H9 (cell line): ENCODE results near the gene GPX7. TPM values are rescaled to one million over a fixed set of nuclear protein-coding genes. Genes with fewer than 3 reads are reported as not detected.

Experiments used
- DNase-seq: peaks from one replicate; pipeline ENCODE4 v3.0.0-alpha.2; 2017
- H2AFZ ChIP-seq: one replicate; pipeline ENCODE4 v1.6.1; 2013; ENCODE audit warnings: mild to moderate bottlenecking, low read length, control low read depth, moderate library complexity
- H2AK5ac ChIP-seq: 2 replicates; pipeline ENCODE4 v1.6.1; 2013; ENCODE audit warnings: low read length, control low read depth, mixed read lengths; ENCODE audit not compliant: insufficient read length
- H2BK120ac ChIP-seq: one replicate; pipeline ENCODE4 v1.6.1; 2013; ENCODE audit warnings: low read depth, mild to moderate bottlenecking, low read length, control low read depth, inconsistent platforms; ENCODE audit not compliant: poor library complexity, severe bottlenecking
- H2BK12ac ChIP-seq: 2 replicates; pipeline ENCODE4 v1.6.1; 2013; ENCODE audit warnings: low read length, control low read depth, mixed read lengths, low read depth; ENCODE audit not compliant: insufficient read length
- H2BK15ac ChIP-seq: 2 replicates; pipeline ENCODE4 v1.6.1; 2013; ENCODE audit warnings: low read depth, low read length, control low read depth
- H2BK20ac ChIP-seq: one replicate; pipeline ENCODE4 v1.6.1; 2013; ENCODE audit warnings: low read depth, mild to moderate bottlenecking, low read length, control low read depth, inconsistent platforms; ENCODE audit not compliant: poor library complexity, severe bottlenecking
- H2BK5ac ChIP-seq: 2 replicates; pipeline ENCODE4 v1.6.1; 2013; ENCODE audit warnings: low read length, control low read depth, mixed read lengths; ENCODE audit not compliant: insufficient read length
- H3K14ac ChIP-seq: 2 replicates; pipeline ENCODE4 v1.6.1; 2013; ENCODE audit warnings: low read length, control low read depth; ENCODE audit not compliant: insufficient read depth
- H3K18ac ChIP-seq: 2 replicates; pipeline ENCODE4 v1.6.1; 2013; ENCODE audit warnings: low read depth, mild to moderate bottlenecking, mixed read lengths, low read length, control low read depth; ENCODE audit not compliant: insufficient read length
- H3K23ac ChIP-seq: 2 replicates; pipeline ENCODE4 v1.6.1; 2013; ENCODE audit warnings: low read length, control low read depth, mixed read lengths, low read depth; ENCODE audit not compliant: insufficient read length
- H3K23me2 ChIP-seq: 2 replicates; pipeline ENCODE4 v1.6.1; 2013; ENCODE audit warnings: low read depth, mild to moderate bottlenecking, mixed read lengths, low read length, control low read depth; ENCODE audit not compliant: insufficient read length, poor library complexity, severe bottlenecking
- H3K27ac ChIP-seq: 2 replicates; pipeline ENCODE4 v1.5.1; 2013; ENCODE audit warnings: low read length, control low read depth, mixed read lengths, low read depth; ENCODE audit not compliant: insufficient read length
- H3K27me3 ChIP-seq: 2 replicates; pipeline ENCODE4 v1.6.1; 2013; ENCODE audit warnings: low read length, control low read depth, inconsistent platforms; ENCODE audit not compliant: insufficient read depth
- H3K4ac ChIP-seq: 2 replicates; pipeline ENCODE4 v1.6.1; 2013; ENCODE audit warnings: low read depth, mild to moderate bottlenecking, control low read depth, inconsistent platforms, low read length, moderate library complexity
- H3K4me1 ChIP-seq: 2 replicates; pipeline ENCODE4 v1.6.1; 2013; ENCODE audit warnings: low read length, control low read depth, inconsistent platforms; ENCODE audit not compliant: insufficient read depth
- H3K4me2 ChIP-seq: 2 replicates; pipeline ENCODE4 v1.6.1; 2013; ENCODE audit warnings: low read length, control low read depth, mixed read lengths; ENCODE audit not compliant: insufficient read length, insufficient read depth
- H3K56ac ChIP-seq: 2 replicates; pipeline ENCODE4 v1.6.1; 2013; ENCODE audit warnings: low read depth, mild to moderate bottlenecking, mixed read lengths, low read length, control low read depth; ENCODE audit not compliant: insufficient read length
- H3K79me1 ChIP-seq: 2 replicates; pipeline ENCODE4 v1.6.1; 2013; ENCODE audit warnings: low read depth, mild to moderate bottlenecking, moderate library complexity, low read length, control low read depth, inconsistent platforms; ENCODE audit not compliant: insufficient read depth, poor library complexity, severe bottlenecking
- H3K79me2 ChIP-seq: 2 replicates; pipeline ENCODE4 v1.6.1; 2013; ENCODE audit warnings: low read length, control low read depth, inconsistent platforms; ENCODE audit not compliant: insufficient read depth
- H3K9ac ChIP-seq: 2 replicates; pipeline ENCODE4 v1.6.1; 2013; ENCODE audit warnings: low read length, control low read depth, mixed read lengths; ENCODE audit not compliant: insufficient read length; ENCODE audit errors: extremely low read depth
- H3K9me3 ChIP-seq: one replicate; pipeline ENCODE4 v1.6.1; 2013; ENCODE audit warnings: low read depth, low read length, inconsistent platforms; ENCODE audit not compliant: control insufficient read depth
- H3T11ph ChIP-seq: one replicate; pipeline ENCODE4 v1.6.1; 2013; ENCODE audit warnings: mild to moderate bottlenecking, low read length, control low read depth, inconsistent platforms
- H4K20me1 ChIP-seq: one replicate; pipeline ENCODE4 v1.6.1; 2013; ENCODE audit not compliant: control insufficient read depth, insufficient read length, insufficient read depth
- H4K5ac ChIP-seq: 2 replicates; pipeline ENCODE4 v1.6.1; 2013; ENCODE audit warnings: low read depth, mild to moderate bottlenecking, mixed read lengths, low read length, control low read depth; ENCODE audit not compliant: insufficient read length
- H4K8ac ChIP-seq: replicated peaks from 2 replicates; pipeline ENCODE4 v1.6.1; 2013; ENCODE audit warnings: low read length, control low read depth, mixed read lengths, low read depth; ENCODE audit not compliant: insufficient read length
- H4K91ac ChIP-seq: 2 replicates; pipeline ENCODE4 v1.6.1; 2013; ENCODE audit warnings: low read depth, mild to moderate bottlenecking, moderate library complexity, mixed read lengths, low read length, control low read depth; ENCODE audit not compliant: insufficient read length
- H3K27ac Mint-ChIP-seq, 3 experiments: 2 replicates in 2 of 3; 3 replicates in 1 of 3; pipeline ENCODE4 v1.8.0; 2020 to 2021; ENCODE audit warnings: mixed read lengths in 3 of 3, mild to moderate bottlenecking in 1 of 3, moderate library complexity in 1 of 3
- H3K27me3 Mint-ChIP-seq: 2 replicates; pipeline ENCODE4 v1.8.0; 2021; ENCODE audit warnings: low read depth, mild to moderate bottlenecking, moderate library complexity, mixed read lengths
- H3K36me3 Mint-ChIP-seq, 3 experiments: 2 replicates in 2 of 3; 3 replicates in 1 of 3; pipeline ENCODE4 v1.8.0; 2020 to 2021; ENCODE audit warnings: low read depth in 3 of 3, mixed read lengths in 3 of 3; ENCODE audit not compliant: insufficient read depth in 1 of 3
- H3K4me1 Mint-ChIP-seq, 2 experiments: 2 replicates each; pipeline ENCODE4 v1.8.0; 2020; ENCODE audit warnings: mixed read lengths in 2 of 2
- H3K4me3 Mint-ChIP-seq, 2 experiments: 2 replicates in 1 of 2; 3 replicates in 1 of 2; pipeline ENCODE4 v1.8.0; 2020 to 2021; ENCODE audit warnings: mild to moderate bottlenecking in 2 of 2, mixed read lengths in 2 of 2, moderate library complexity in 1 of 2
- H3K9me3 Mint-ChIP-seq, 2 experiments: 2 replicates in 1 of 2; 3 replicates in 1 of 2; pipeline ENCODE4 v1.8.0; 2020; ENCODE audit warnings: mild to moderate bottlenecking in 2 of 2, mixed read lengths in 2 of 2, moderate library complexity in 1 of 2
- CTCF ChIP-seq: fragments of 200-600 bp; sonication (generic); conservative IDR thresholded peaks from 3 replicates; pipeline ENCODE4 v1.8.0; 2021; ENCODE audit warnings: antibody characterized with exemption, mild to moderate bottlenecking
- WGBS: extraction: QIAGEN DNeasy Blood & Tissue Kit; methylation state at CpG from one replicate; pipeline ENCODE4 v1.1.7; 2013; ENCODE audit warnings: missing lambda C conversion rate, low lambda C conversion rate, mixed read lengths; ENCODE audit not compliant: insufficient read length; ENCODE audit errors: extremely low coverage; 5-methylcytosine and 5-hydroxymethylcytosine counted together
- total RNA-seq: library from RNA; stranded (reverse); gene quantifications from 2 replicates; pipeline ENCODE4 v1.2.1, GENCODE V29; 2021

Gene GPX7
- total RNA-seq, 1 experiment from 2014 or later = 12.1 TPM

GRCh38 chr1:52554756-52555155 is 47.4 kb upstream of the GPX7 start:
- no peak overlapping the region for H3K18ac ChIP-seq
- H3K4ac ChIP-seq = no peak overlapping the region
- no peak overlapping the region for H4K5ac ChIP-seq
- H3K23ac ChIP-seq = no peak overlapping the region
- H3K36me3 Mint-ChIP-seq = no peaks in the 10 kb centered on the region
- peaks cover 22 to 24% of the 10 kb centered on the region in 2 experiments for H3K4me1 Mint-ChIP-seq
- H3K27ac ChIP-seq = no peak overlapping the region
- no peak for TF ChIP-seq CTCF
- no peak overlapping the region for H2BK120ac ChIP-seq
- H3K9me3 Mint-ChIP-seq = no peaks in the 10 kb centered on the region
- peak overlapping the region; percentile 69 for H3K4me2 ChIP-seq
- H3K27me3 Mint-ChIP-seq = peaks cover 2% of the 10 kb centered on the region; the same call in 1 of the 2 replicates
- H4K91ac ChIP-seq = no peak overlapping the region
- H3K4me1 ChIP-seq = peaks cover 5% of the 10 kb centered on the region; the same call in 1 of the 2 replicates
- H3K9me3 ChIP-seq = no peaks in the 10 kb centered on the region
- peak overlapping the region in 1 of 3 experiments; percentile 32; a peak in 3 of 7 replicates for H3K27ac Mint-ChIP-seq
- peaks cover 5% of the 10 kb centered on the region; the same call in 1 of the 2 replicates for H3K79me2 ChIP-seq
- H2AK5ac ChIP-seq = no peak overlapping the region
- H4K20me1 ChIP-seq = no peaks in the 10 kb centered on the region
- no peak overlapping the region for H2AFZ ChIP-seq
- H3K9ac ChIP-seq = no peak overlapping the region
- H4K8ac ChIP-seq = no peak overlapping the region
- H3K14ac ChIP-seq = no peak overlapping the region
- WGBS = no CpG with 5 or more reads among the region's 3 CpGs
- no peaks in the 10 kb centered on the region for H3K27me3 ChIP-seq
- no peak overlapping the region for H2BK12ac ChIP-seq
- no peak overlapping the region for H2BK5ac ChIP-seq
- H3K23me2 ChIP-seq = peaks cover 10% of the 10 kb centered on the region
- DNase-seq = no peak
- no peak overlapping the region for H3K56ac ChIP-seq
- H2BK15ac ChIP-seq = no peak overlapping the region
- no peak overlapping the region for H3T11ph ChIP-seq
- no peak overlapping the region for H2BK20ac ChIP-seq
- H3K4me3 Mint-ChIP-seq = peak overlapping the region; percentile 80 to 88; a peak in 4 of 5 replicates
- no peaks in the 10 kb centered on the region for H3K79me1 ChIP-seq
